GM23248 (cell line): Measurements from ENCODE around the gene CACNA1I.

Experiments used
- EZH2 ChIP-seq: fragments of 200-600 bp; sonication (generic); IDR thresholded peaks from 2 replicates; pipeline ENCODE4 v1.6.1; 2018; ENCODE audit warnings: antibody characterized with exemption, mild to moderate bottlenecking; ENCODE audit not compliant: insufficient read depth, poor library complexity, severe bottlenecking
- EZH2phosphoT487 ChIP-seq: fragments of 200-600 bp; sonication (generic); IDR thresholded peaks from 2 replicates; pipeline ENCODE4 v1.6.1; 2018; ENCODE audit warnings: antibody characterized with exemption, moderate library complexity, mild to moderate bottlenecking, low read depth; ENCODE audit not compliant: insufficient read depth

- TF ChIP-seq EZH2phosphoT487 (no peak), EZH2 (no peak)
These were observed 149.3 kb downstream of the CACNA1I start for GRCh38 chr22:39719559-39720450.
